Activated B cell treated with CpG ODN at 0.5 μM for 24 hours (primary cell): Measurements from ENCODE around the gene BAIAP2L1. TPM values are rescaled to one million over a fixed set of nuclear protein-coding genes. Genes with fewer than 3 reads are reported as not detected.

Experiments used
- ATAC-seq: fragments of 200-7000 bp; cut with Tn5 transposase; one replicate; pipeline ENCODE4 v1.10.0; 2021; ENCODE audit warnings: low read depth, mild to moderate bottlenecking, moderate library complexity
- CTCF ChIA-PET: fragments of 350-600 bp; sonication (Branson Sonifier 250); formaldehyde crosslinking; loops from one replicate; lab custom pipeline; 2021; ENCODE audit warnings: antibody characterized with exemption; lab: Charles Lee
- POLR2A ChIA-PET: fragments of 350-600 bp; sonication (Branson Sonifier 250); formaldehyde crosslinking; loops from one replicate; lab custom pipeline; 2021; ENCODE audit warnings: antibody characterized with exemption; lab: Charles Lee
- DNase-seq: peaks from one replicate; pipeline ENCODE4 v3.0.0; 2022
- H3K27ac Mint-ChIP-seq: one replicate; pipeline ENCODE4 v1.8.0; 2020; ENCODE audit warnings: mixed read lengths
- H3K27me3 Mint-ChIP-seq: one replicate; pipeline ENCODE4 v1.8.0; 2021; ENCODE audit warnings: mixed read lengths
- H3K36me3 Mint-ChIP-seq: one replicate; pipeline ENCODE4 v1.8.0; 2021; ENCODE audit warnings: low read depth, mixed read lengths
- H3K4me1 Mint-ChIP-seq: one replicate; pipeline ENCODE4 v1.8.0; 2021; ENCODE audit warnings: mixed read lengths
- H3K4me3 Mint-ChIP-seq: one replicate; pipeline ENCODE4 v1.8.0; 2020; ENCODE audit warnings: mild to moderate bottlenecking, mixed read lengths
- H3K9me3 Mint-ChIP-seq: one replicate; pipeline ENCODE4 v1.8.0; 2020; ENCODE audit warnings: mixed read lengths
- intact Hi-C: fragments of 100-400 bp; cut with micrococcal nuclease; formaldehyde crosslinking; loops from one replicate; pipeline ENCODE4 v1.15.1; 2024
- total RNA-seq: library from RNA; stranded (reverse); gene quantifications from 2 replicates; pipeline ENCODE4 v1.2.3, GENCODE V29; 2022
- TF ChIP-seq, protein P1 (sequence below): fragments of 200-600 bp; IDR thresholded peaks from one replicate; pipeline ENCODE4 v1.8.0; 2022; ENCODE audit warnings: antibody characterized with exemption, mild to moderate bottlenecking

BAIAP2L1 gene
- total RNA-seq, 1 donor from 2014 or later, result 8.1 TPM

GRCh38 chr7:98354052-98354451 is 46.8 kb downstream of the BAIAP2L1 start:
- peaks cover 2% of the 10 kb centered on the region for H3K9me3 Mint-ChIP-seq
- TF ChIP-seq, protein P1, sequence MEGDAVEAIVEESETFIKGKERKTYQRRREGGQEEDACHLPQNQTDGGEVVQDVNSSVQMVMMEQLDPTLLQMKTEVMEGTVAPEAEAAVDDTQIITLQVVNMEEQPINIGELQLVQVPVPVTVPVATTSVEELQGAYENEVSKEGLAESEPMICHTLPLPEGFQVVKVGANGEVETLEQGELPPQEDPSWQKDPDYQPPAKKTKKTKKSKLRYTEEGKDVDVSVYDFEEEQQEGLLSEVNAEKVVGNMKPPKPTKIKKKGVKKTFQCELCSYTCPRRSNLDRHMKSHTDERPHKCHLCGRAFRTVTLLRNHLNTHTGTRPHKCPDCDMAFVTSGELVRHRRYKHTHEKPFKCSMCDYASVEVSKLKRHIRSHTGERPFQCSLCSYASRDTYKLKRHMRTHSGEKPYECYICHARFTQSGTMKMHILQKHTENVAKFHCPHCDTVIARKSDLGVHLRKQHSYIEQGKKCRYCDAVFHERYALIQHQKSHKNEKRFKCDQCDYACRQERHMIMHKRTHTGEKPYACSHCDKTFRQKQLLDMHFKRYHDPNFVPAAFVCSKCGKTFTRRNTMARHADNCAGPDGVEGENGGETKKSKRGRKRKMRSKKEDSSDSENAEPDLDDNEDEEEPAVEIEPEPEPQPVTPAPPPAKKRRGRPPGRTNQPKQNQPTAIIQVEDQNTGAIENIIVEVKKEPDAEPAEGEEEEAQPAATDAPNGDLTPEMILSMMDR, result no peak
- POLR2A ChIA-PET, result no interaction called here
- no peak for ATAC-seq
- H3K4me3 Mint-ChIP-seq, result no peak overlapping the region
- no peak overlapping the region for H3K27ac Mint-ChIP-seq
- H3K4me1 Mint-ChIP-seq, result no peaks in the 10 kb centered on the region
- no peaks in the 10 kb centered on the region for H3K36me3 Mint-ChIP-seq
- intact Hi-C loops, result no loop called here
- peaks cover 4% of the 10 kb centered on the region for H3K27me3 Mint-ChIP-seq
- no peak for DNase-seq
- CTCF ChIA-PET, result no interaction called here

- TF ChIP-seq, protein P1, result no peak
- H3K9me3 Mint-ChIP-seq, result peaks cover 2% of the 10 kb centered on the region
- DNase-seq, result no peak
- H3K27me3 Mint-ChIP-seq, result peaks cover 4% of the 10 kb centered on the region
- H3K4me1 Mint-ChIP-seq, result peaks cover 2% of the 10 kb centered on the region
- ChIA-PET CTCF (no interaction called here), POLR2A (no interaction called here)
- ATAC-seq, result no peak
- no peak overlapping the region for H3K27ac Mint-ChIP-seq
- intact Hi-C loops, result no loop called here
- no peak overlapping the region for H3K4me3 Mint-ChIP-seq
- no peaks in the 10 kb centered on the region for H3K36me3 Mint-ChIP-seq
Measured at GRCh38 chr7:98352621-98353020, 48.3 kb downstream of the BAIAP2L1 start.

- ChIA-PET POLR2A (no interaction called here), CTCF (no interaction called here)
- TF ChIP-seq, protein P1, result no peak
- Mint-ChIP-seq H3K4me3 (no peak overlapping the region), H3K4me1 (peaks cover 3% of the 10 kb centered on the region), H3K9me3 (peaks cover 2% of the 10 kb centered on the region), H3K27ac (no peak overlapping the region), H3K27me3 (peaks cover 6% of the 10 kb centered on the region), H3K36me3 (no peaks in the 10 kb centered on the region)
- ATAC-seq (no peak), DNase-seq (no peak)
- intact Hi-C loops, result no loop called here
Measured at GRCh38 chr7:98351136-98351535, 49.8 kb downstream of the BAIAP2L1 start.

GRCh38 chr7:98348726-98349474 is 52.0 kb downstream of the BAIAP2L1 start:
- DNase-seq, result no peak
- H3K27ac Mint-ChIP-seq, result no peak overlapping the region
- H3K4me3 Mint-ChIP-seq, result no peak overlapping the region
- H3K27me3 Mint-ChIP-seq, result peaks cover 10% of the 10 kb centered on the region
- ATAC-seq, result no peak
- H3K9me3 Mint-ChIP-seq, result peaks cover 2% of the 10 kb centered on the region
- TF ChIP-seq, protein P1, result no peak
- peaks cover 3% of the 10 kb centered on the region for H3K4me1 Mint-ChIP-seq
- ChIA-PET POLR2A (no interaction called here), CTCF (no interaction called here)
- H3K36me3 Mint-ChIP-seq, result no peaks in the 10 kb centered on the region
- intact Hi-C loops, result no loop called here

- DNase-seq, result no peak
- ChIA-PET CTCF (no interaction called here), POLR2A (interaction anchor here (0.7 kb wide), 1 partner anchor 93 kb away, joined by 3 read pairs; no protein-coding TSS in a partner anchor)
- TF ChIP-seq, protein P1, result no peak
- intact Hi-C loops, result no loop called here
- H3K27me3 Mint-ChIP-seq, result peaks cover 9% of the 10 kb centered on the region
- peaks cover 2% of the 10 kb centered on the region for H3K9me3 Mint-ChIP-seq
- H3K4me3 Mint-ChIP-seq, result no peak overlapping the region
- no peaks in the 10 kb centered on the region for H3K36me3 Mint-ChIP-seq
- ATAC-seq, result no peak
- no peak overlapping the region for H3K27ac Mint-ChIP-seq
- peaks cover 3% of the 10 kb centered on the region for H3K4me1 Mint-ChIP-seq
Measured at GRCh38 chr7:98346515-98347069, 54.3 kb downstream of the BAIAP2L1 start.
